HG02981 (cell line): ENCODE results near the gene LITAF.

ENCODE experiments used
- ATAC-seq: cut with Tn5 transposase; IDR thresholded peaks from one replicate; pipeline ENCODE4 v1.9.1; 2021; ENCODE audit warnings: mild to moderate bottlenecking, moderate library complexity; ENCODE audit not compliant: unreplicated experiment

Gene LITAF

DNA sequence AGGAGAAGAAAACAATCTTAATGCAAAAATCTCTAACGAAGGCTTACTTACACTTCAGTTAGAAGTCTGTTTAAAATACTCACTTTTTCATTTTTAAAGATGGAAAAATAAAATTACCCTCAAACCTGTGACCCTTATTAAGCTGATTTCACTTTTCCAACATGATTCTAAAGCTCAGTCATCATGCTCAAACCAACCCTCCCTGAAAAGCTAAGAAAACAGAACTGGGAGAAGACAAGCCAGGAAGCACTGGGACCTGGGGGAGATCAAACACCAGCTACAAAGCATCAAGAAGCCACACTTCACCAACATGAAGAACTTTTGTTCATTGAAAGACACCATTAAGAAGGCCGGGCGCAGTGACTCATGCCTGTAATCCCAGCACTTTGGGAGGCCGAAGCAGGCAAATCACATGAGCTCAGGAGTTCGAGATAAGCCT, 88.8 kb downstream of the LITAF start:
- ATAC-seq = no peak
